Measurements from ENCODE around the gene HHEX.
A peak's percentile ranks its signal among the peaks of the same experiment; 100 is the strongest.

The HHEX gene

DNA sequence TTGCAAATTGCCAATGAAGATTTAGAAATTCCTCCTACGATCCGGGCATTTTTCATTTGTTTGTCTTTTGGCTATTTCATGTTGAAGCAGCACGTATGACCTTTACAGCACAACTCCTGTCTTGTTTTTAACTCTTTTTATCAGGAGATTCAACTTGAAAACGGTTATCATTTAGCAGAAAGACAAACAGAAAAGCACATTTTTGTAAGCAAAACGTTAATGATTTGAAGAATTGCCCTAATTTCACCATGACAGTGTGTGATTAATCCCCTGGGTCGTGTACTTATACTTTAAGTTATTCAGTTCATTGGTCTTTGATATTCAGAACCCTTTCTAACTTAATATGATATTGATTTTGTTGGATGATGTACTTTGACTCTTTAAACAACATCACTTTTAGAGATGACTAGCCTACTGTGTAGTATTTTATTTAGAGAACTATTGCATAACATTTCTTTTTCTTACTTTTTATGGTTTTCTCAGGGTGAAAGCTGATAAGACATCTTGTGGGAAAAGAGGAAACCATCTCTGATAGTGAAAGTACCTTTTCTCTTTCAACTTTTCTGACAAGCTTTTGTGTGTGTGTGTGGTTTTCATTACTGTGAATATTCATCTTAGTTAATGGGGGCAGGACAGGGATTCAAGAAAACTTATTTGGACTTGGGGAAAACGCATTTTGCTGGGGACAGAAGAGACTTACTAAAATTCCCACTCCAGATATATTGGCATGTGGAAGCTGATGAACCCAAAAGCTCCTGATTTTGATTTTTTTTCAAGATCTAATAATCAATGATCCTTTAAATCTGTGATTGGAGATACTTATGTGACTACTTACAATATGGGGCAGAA lies 8.1 kb downstream of the HHEX start:
- peaks cover 49% of the 10 kb centered on the region for H3K4me1 ChIP-seq (ENCODE audit: low read length)
- H3K4me3 ChIP-seq (ENCODE audit: low read length), result no peak overlapping the region
- H3K27me3 ChIP-seq (ENCODE audit: low read depth, low read length), result no peaks in the 10 kb centered on the region
- no peaks in the 10 kb centered on the region for H3K9me3 ChIP-seq (ENCODE audit: insufficient read depth, low read length)
- H3K9ac ChIP-seq (ENCODE audit: low read length), result no peak overlapping the region
- H3K27ac ChIP-seq (ENCODE audit: low read length), result peak overlapping the region; percentile 21; the same call in 1 of the 2 replicates
- H3K79me2 ChIP-seq (ENCODE audit: low read length), result no peaks in the 10 kb centered on the region
- peaks cover 3% of the 10 kb centered on the region; the same call in 1 of the 2 replicates for H4K20me1 ChIP-seq (ENCODE audit: insufficient read depth, low read length)
- H3K36me3 ChIP-seq (replicated peaks; ENCODE audit: low read depth, low read length), result peaks cover 15% of the 10 kb centered on the region
- H2AFZ ChIP-seq (ENCODE audit: low read depth, low read length), result no peak overlapping the region
- TF ChIP-seq CTCF (IDR thresholded peaks at IDR 0.05; ENCODE audit: low read depth, low read length) (no peak), EZH2phosphoT487 (IDR thresholded peaks at IDR 0.05; ENCODE audit: low read depth) (no peak)
- peak overlapping the region; percentile 38 for H3K4me2 ChIP-seq (ENCODE audit: low read length)

GRCh38 chr10:92699193-92699517 lies 9.4 kb downstream of the HHEX start:
- Histone ChIP-seq H3K79me2 (ENCODE audit: low read length) (no peaks in the 10 kb centered on the region), H3K4me2 (ENCODE audit: low read length) (peak overlapping the region; percentile 72), H3K4me3 (ENCODE audit: low read length) (peak overlapping the region; percentile 74)

DNA sequence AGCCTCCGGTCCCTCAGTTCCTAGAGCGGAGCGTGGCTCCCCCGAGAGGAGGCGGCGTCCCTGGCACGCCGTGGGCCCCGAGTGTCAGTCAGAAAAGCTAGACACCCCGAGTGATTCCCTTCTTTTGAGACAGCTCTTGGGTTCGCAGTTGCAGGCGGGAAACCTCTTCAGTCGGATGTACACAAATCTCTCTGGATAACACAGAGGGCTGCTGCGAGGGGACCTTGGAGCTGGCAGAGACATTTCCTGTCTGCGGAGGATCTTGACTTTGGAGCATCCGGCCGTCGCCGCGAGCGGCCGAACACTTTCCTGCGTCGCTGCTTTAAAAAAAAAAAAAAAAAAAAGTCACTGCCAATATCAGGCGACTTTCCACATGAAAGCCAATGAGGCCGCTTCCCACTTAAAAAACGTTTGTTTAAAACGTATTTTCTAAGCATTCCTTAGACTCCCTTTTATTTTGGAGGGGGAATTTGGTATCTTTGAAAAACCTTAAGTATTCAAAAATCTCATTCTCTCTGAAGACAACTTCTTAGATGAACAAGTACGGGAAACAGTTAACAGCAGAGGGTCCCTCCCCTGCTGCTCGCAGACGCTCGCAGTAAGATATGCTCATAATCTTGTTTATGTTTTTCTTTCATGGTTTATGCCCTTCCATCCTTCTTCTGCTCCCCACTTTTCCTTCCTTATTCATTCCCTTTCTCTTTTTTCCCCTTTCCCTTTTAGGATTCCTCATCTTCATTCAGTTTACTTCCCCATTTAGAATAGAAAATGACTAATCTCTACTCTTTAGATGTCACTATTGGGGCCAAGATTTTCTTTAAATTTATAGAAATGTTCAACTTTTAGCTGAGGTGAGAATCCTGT lies 10.0 kb downstream of the HHEX start:
- H3K9ac ChIP-seq (ENCODE audit: low read length), result peak overlapping the region; percentile 65
- peaks cover 53% of the 10 kb centered on the region for H3K4me1 ChIP-seq (ENCODE audit: low read length)
- H3K4me3 ChIP-seq (ENCODE audit: low read length), result peak overlapping the region; percentile 74
- H3K4me2 ChIP-seq (ENCODE audit: low read length), result peak overlapping the region; percentile 72
- H3K36me3 ChIP-seq (replicated peaks; ENCODE audit: low read depth, low read length), result peaks cover 3% of the 10 kb centered on the region
- H2AFZ ChIP-seq (ENCODE audit: low read depth, low read length), result peak overlapping the region; percentile 89
- no peak for TF ChIP-seq EZH2phosphoT487 (IDR thresholded peaks at IDR 0.05; ENCODE audit: low read depth)
- TF ChIP-seq CTCF (IDR thresholded peaks at IDR 0.05; ENCODE audit: low read depth, low read length), result peak; percentile 5; the same call in 1 of the 2 replicates
- H3K79me2 ChIP-seq (ENCODE audit: low read length), result no peaks in the 10 kb centered on the region
- no peaks in the 10 kb centered on the region for H3K9me3 ChIP-seq (ENCODE audit: insufficient read depth, low read length)
- no peaks in the 10 kb centered on the region for H3K27me3 ChIP-seq (ENCODE audit: low read depth, low read length)
- H3K27ac ChIP-seq (ENCODE audit: low read length), result 0 out of 2 replicates have a peak overlapping the region, but pooled peaks have one; percentile 3
- no peaks in the 10 kb centered on the region for H4K20me1 ChIP-seq (ENCODE audit: insufficient read depth, low read length)

More at GRCh38 chr10:92699193-92699517, 9.4 kb downstream of the HHEX start:
- H3K36me3 ChIP-seq (replicated peaks; ENCODE audit: low read depth, low read length), result peaks cover 8% of the 10 kb centered on the region
- no peaks in the 10 kb centered on the region for H3K9me3 ChIP-seq (ENCODE audit: insufficient read depth, low read length)
- TF ChIP-seq CTCF (IDR thresholded peaks at IDR 0.05; ENCODE audit: low read depth, low read length) (no peak), EZH2phosphoT487 (IDR thresholded peaks at IDR 0.05; ENCODE audit: low read depth) (no peak)
- H4K20me1 ChIP-seq (ENCODE audit: insufficient read depth, low read length), result no peaks in the 10 kb centered on the region
- H3K4me1 ChIP-seq (ENCODE audit: low read length), result peaks cover 53% of the 10 kb centered on the region
- 0 out of 2 replicates have a peak overlapping the region, but pooled peaks have one; percentile 3 for H3K27ac ChIP-seq (ENCODE audit: low read length)
- H3K9ac ChIP-seq (ENCODE audit: low read length), result peak overlapping the region; percentile 65
- no peaks in the 10 kb centered on the region for H3K27me3 ChIP-seq (ENCODE audit: low read depth, low read length)
- peak overlapping the region; percentile 89 for H2AFZ ChIP-seq (ENCODE audit: low read depth, low read length)

All from OCI-LY3 (cell line).